NCI-H82 treated with DMSO at 0.1 percent for 48 hours (cell line): ENCODE results near the gene PRXL2B.

Experiments
- DNase-seq: peaks from one replicate; lab custom pipeline; 2025; ENCODE audit not compliant: unreplicated experiment; lab: John Stamatoyannopoulos, UW

Gene PRXL2B

DNA sequence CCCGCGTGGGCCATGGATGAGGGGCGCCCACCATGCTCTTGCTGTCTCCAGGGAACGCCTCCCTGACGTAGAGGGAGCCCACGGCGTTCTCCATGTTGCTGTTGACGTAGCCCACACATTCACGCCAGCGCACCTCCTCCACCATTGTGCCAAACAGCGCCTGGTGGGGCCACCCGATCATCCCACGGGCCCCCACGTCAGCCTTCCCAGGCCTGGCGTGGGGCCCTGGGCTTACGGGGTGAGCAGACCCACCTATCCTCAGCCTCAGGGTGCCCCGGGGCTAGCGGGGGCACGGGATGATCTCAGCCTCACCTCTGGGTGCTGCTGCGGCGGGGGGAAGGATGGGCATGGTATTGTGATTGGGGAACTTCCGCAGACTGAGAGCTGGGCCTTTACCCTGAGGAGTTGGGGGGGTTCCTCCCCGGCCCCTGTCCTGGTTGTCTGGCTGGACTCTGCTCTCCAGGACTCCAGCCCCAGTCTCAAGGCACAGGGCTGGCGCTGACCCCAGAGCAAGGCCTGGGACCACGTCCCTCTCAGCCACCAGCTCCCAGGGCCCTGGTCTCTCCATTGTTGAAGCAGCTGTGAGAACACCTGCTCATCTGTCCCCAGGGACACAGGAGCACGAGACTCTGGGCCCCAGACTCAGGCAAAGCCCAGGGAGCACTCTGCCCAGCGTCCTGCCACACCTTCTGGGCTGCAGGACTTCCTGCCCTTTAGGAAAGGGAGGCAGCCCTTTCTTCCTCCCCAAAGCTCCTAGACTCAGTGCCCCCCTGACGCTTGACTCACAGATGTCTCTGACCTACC is 10.2 kb downstream of the PRXL2B start:
- DNase-seq: no peak

DNA sequence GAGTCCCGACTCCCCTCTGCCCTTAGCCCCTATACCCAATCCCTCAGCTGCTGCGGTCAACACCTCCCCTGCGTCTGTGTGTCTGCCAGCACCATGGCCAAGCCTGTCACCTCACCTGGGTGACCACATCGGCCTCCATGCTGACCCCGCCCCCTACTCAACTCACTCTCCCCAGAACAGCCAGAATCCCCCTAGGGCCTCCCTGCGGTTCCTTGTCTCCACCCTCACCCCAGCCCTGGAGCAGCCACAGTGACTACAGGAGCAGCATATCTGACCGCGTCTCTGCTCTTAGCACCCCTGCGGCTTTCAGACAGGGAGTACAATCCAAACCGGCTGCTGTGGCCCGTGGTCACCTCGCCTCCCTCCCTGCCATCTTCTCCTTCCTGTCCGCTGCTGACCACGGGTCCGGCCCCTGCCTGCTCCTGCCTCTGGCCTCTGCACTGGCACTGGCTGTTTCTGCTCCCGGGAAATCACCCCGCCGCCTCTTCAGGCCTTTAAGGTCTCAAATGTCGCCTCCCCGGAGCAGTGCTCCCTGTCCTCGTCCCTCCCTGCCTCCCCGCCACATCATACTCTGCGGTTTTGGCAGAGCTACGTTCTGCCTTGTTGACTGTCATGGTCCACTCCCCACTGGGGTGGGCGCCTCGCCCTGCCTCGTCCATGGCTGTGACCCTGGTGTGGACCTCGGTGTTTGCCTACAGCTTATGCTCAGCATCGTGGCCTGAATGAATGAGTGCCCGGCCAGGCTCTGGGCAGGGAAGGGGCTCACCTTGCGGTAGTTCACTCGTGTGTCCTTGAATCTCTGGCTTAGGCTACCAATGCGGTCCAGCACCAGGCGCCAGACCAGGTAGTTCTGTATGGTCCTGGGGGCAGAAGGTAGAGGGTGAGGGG is 11.1 kb downstream of the PRXL2B start:
- no peak for DNase-seq

DNA sequence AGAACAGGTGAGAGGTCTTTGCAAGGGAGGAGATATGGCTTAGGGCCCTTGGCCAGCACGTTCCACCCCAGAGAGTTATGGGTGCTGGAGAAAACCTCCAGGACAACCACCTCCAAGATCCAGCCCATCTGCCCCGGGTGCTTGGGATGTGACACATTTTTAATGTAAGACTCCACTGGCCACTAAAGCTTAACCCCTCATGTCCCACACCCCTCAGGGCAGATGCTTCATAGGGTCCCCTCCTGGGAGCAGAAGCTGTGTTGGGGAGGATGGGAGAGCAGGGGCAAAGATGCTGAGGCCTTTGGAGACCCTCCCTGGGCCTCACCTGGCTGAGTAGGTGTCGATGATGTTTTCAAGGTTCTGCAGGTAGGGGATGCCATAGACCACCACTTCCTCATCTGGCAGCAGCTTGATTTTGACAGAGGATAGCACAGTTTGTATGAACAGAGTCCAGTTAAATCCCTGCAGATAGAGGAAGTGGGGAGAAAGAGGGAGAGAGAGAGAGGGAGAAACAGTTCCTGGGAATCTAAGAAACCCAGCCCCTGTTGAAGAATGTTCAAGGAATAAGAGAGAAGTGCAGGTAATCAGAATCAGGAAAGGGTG is 11.9 kb downstream of the PRXL2B start:
- DNase-seq: no peak

DNA sequence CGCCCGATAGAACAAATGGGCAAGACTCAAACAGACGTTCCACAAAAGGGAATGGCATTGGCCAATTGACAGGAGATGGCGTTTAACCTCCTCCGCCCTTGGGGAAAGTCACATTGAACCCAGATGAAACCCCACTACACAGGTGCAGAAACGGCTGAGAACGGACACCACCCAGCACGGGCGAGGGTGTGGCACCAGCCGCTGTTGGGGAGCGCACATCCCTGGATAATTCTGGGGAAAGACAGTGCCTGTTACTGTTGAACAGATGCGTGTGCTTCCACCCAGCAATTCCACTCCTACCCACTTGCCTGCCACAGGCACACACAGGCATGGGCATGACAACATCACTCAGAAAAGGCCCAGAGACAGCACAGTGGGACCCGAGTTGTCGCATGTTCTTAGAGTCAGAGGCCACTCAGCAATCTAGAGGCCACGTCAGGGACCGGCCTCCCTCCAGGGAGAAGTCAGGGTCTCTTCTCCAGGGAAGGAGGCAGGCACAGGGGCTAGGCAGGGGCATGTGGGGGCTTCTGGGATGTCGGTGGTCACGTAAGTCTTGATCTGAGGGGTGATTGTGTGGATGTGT is 15.2 kb downstream of the PRXL2B start:
- no peak for DNase-seq

DNA sequence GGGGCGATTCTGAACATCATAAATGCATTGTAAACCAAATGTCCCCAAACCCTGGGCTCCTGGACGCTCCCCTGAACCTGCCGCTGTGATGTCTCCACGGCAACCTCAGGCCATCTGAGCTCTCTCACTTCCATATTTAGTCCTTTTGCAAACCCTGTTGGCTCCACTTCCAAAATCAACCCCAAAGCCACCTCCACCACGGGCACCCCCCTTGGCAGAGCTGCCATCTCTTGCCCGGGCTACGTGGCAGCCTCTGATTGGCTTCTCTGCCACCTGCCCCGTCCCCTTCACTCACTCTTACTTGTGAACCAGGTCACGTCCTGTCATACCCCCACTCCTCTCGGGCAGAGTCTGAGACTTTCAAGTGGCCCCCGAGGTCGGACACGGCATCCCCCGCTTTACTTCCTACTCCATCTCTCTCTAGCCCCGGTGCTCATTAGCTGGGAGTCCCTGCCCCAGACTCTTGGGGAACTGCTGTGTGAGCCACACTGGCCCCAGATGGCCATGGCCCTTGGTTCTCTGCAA is 15.8 kb downstream of the PRXL2B start:
- DNase-seq: no peak

DNA sequence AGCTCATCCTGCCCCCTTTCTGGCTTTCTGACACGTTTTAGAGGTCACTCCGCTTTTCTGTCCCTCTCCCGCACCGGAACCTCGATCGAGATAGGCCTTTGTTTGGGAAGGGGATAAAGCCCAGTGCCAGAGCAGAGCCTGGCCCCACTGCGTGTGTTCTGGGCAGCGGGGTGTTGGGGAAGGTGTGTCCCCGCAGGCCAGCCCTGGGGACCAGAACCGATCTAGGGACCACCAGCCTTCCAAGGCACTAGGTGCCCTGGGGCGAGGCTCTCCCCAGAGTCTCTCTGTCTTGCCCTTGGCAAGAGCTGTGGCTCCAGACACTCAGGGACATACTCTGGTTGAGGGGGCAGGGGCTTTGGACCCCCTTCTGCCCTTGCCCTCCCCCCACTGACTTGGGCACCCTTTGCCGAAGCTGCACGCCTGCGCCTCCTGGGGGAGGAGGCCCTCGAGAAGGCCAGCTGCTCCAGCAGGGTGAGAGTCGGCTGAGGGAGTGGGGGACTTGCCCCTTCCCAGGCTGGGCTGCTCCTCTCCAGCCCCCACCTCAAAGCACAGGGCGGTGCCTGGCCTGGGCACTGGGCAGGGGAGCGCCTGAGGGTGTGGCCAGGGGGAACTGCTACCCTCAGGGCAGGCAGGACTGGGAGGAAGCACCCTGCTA is 16.4 kb downstream of the PRXL2B start:
- DNase-seq: no peak

DNA sequence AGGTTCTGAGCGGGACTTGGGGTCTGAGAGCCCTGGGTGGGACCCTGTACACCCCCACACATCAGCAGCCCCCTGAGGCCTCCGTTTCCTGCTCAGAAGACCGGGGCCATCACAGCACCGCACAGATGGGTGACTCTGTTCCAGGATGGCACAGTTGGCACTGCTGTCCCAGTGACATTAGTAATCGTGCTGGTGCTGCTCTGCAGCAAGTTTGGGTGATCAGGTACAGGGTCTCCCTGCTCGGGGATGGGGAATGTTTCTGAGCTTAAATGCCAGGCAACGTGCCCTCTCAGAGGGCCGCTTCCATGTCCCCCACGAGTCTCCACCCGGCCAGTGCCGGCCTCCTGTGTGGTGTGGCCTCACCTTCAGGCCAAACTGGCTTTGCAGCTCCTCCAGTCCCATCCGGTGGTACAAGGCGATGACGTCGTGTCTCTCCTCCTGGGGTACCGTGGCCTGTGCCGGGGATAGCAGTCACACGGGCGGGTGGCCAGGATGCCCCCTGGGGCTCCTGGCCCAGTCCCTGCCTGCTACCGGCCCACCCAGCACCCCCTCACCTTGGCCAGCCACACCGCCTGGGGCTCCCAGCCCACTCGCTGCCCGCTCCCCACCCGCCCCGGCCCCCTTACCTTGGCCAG is 17.1 kb downstream of the PRXL2B start:
- DNase-seq: no peak

DNA sequence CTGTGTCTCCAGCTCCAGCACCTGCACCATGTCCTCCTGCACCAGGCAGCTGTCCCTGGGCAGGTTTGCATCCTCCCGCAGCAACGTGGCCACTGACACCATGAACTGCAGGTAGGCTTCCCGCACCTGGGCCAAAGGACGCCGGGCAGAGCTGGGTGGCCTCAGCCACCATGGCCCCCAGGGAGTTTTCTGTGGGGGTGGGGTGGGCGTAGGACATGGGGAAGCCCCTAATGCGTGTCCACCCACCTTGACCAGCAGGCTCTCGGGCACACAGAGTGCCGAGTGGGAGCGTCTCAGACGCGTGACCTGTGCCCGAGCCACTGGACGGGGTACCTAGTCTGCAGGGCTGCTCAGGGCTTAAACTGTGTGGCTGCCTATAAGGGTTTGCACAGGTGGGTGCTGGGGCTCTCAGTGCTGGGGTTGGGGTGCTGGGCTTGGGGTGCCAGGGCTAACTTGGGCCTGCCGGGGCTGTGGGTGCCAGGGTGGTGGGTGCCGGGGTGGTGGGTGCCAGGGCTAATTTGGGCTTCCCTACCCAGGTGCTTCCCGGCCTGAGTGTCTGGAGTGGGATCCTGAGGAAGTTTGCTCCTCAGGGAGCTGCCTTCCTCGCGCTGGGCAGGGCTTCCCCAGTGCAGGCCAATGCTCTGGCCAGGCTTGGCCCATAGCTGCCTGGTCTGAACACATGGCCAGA is 17.7 kb downstream of the PRXL2B start:
- no peak for DNase-seq

DNA sequence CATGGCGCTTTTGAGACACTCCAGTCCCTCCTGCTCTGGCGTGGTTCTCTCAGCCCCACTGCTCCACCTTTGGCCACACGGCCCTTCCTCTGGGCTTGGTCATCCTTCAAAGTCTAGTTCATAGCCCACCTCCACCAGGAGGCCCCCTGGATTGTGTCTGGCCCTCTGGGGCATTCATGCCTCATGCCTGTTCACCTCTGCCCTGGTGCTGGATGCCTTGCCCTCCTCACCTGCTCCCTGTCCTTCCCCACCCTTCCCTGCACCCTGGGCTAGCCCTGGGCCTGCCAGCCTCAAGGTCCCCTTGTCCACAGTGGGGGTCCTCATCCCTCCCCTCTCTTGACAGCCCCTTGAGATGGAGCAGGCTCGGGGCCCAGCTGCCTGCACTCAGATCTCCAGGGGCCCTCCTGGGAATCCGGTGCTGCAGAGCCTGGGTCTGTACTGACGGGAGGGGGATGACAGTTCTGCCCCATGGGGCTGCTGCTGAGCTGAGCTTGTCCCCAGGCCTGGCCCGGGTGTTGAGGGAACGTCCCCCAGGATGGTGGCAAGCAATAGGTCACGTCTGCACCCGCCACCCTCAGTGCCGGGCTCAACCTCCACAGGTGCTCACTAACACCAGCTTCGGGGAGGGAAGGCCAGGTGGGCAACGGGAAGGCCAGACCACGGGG is 18.4 kb downstream of the PRXL2B start:
- DNase-seq: no peak

DNA sequence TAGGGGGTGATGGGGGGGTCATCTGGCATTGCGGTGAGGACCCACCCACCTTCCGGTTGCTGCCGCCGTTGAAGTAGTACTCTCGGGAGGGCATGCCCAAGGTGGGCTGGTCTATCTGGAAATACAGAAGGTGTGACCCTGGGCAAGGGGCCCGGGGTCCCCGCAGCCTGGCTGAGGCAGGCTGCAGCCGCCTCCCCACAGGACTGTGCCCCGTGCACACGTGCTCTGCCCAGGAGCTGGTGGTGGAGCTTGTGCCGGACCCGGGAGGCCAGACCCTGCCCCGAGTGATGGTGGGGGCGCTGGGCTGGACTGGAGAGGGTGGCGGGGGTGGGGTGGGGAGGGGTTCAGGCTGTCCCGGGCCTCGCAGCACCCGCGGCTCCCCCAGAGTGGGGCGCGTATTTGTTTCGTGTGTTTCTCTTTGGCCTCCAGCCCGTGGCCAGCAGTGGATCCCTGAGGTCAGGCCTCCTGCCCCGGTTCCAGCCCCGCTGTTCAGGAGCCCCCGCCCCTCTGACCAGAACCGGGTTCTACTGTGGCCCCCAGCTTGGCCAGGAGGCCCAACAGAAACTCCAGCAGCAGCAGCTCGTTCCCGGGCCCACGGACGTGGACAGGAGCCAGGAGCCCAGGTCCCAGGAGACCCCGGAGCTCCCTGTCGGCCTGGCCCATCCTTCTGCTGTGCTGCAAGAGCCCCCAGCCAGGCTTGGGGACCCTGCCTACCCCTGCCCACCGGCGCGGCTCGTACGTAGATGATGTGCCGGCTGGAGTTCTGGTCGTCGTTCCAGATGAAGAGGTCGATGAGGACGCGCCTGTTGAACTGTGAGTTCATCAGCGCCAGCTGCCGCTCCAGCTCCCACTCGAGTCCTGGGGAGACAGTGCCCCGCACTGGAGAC is 19.2 kb downstream of the PRXL2B start:
- no peak for DNase-seq

DNA sequence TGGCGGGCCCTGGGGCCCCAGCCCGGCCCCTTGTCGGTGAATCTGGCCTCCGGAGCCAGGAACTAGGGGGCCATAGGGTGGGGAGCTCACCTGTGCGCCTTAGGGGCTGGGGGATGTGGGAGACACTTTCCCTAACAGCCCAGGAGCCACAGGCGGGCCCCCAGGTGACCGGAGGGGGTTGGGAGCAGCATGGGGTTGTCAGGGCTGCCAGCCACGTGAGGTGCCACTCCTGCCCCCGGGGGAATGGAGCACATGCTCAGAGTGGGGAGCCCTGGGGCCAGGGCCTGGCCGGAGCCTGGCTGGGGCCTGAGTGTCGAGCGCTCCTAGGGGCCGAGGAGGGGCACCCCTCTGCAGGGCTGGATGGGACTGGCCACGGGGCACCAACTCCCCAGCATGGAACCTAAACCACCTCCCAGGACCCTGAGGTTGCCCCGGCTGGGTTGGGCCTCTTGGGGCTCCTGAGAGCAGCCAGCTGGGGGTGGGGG is 19.9 kb downstream of the PRXL2B start:
- no peak for DNase-seq

DNA sequence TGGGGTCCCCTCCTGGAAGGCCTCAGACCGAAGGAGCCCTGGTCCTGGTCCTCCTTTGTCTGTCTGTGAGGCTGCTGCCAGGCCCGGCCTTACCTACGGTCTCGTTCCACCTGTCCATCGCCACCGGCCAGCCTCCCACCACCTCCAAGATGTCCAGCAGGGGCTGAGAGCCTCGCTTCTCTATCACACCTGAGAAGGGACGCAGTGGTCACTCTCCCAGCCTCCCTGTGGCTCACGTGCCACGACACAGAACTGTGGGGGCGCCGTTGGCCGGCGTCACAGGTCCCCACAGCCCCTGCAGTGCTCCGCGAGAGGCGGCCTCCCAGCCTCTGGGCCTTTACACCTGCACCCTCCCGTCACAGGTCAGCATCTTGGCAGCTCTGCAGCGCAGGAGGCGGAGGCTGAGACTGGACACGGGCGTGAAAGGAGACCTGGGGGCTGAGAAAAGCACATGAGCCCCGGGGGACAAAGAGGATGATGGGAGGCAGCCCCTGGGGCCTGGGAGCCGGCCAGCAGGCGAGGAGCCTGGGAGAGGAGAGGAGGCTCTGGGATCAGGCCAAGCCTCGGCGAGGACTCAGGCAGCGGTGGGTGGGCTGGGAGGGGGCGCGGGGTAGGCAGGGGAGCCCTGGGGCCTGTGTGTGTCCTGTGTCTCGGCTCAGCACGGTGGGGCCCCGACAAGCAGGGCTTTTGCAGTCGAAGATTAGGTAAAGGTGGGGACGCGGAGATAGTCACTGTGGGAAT is 20.5 kb downstream of the PRXL2B start:
- DNase-seq: no peak

DNA sequence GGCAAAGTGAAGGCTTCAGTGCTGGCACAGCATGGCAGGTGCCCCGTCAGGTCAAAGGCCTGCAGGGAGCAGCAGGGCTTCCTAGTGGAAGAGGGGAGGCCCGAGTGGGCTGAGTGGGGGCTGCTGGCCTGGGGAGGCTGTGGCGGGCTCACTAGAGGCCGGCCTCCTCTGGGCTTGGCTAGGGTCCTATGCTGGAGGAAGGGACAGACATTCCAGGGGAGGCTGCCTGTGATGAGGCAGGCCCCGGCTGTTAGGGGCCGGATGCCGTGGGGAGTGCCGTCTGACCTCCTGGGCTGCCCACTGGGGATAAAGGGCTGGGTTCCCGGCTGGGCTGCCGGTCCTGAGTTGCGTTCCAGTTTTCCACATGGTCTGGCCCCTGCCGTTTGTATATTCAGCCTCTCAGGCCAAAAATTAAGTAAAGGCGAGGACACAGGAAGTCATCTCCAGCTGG is 21.1 kb downstream of the PRXL2B start:
- DNase-seq: no peak

DNA sequence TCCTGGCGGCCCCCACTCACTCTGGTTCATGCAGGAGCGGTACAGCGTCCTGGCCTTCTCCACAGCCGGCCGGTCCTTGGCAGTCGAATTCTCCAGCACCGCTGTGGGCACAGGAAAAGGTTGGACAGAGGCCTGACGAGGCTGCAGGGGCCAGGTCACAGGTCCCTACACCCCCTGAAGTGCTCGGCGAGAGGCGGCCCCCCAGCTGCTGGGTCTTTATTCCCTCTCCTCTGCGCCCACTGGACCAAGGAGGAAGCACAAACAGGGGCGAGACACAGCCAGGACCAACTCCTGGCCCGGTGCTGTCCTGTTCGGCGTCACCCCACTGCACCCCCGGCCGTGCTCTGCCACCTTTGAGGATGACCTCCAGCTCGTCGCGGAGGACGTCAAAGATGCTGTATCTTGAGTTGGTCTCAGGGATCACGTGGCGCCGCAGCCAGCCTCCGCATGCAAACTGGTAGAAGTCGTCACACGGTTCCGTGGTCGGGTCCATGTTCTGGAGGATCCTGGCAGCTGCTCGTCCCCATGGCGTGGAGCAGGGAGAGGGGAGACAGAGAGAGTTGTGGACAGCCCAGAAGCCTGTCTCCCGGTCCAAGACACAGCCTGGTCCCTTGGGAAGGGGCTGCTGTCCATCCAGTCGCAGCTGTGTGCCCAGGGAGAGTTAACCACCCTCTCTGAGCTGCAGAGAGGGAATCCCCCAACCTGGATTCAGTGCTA is 22.9 kb downstream of the PRXL2B start:
- no peak for DNase-seq

DNA sequence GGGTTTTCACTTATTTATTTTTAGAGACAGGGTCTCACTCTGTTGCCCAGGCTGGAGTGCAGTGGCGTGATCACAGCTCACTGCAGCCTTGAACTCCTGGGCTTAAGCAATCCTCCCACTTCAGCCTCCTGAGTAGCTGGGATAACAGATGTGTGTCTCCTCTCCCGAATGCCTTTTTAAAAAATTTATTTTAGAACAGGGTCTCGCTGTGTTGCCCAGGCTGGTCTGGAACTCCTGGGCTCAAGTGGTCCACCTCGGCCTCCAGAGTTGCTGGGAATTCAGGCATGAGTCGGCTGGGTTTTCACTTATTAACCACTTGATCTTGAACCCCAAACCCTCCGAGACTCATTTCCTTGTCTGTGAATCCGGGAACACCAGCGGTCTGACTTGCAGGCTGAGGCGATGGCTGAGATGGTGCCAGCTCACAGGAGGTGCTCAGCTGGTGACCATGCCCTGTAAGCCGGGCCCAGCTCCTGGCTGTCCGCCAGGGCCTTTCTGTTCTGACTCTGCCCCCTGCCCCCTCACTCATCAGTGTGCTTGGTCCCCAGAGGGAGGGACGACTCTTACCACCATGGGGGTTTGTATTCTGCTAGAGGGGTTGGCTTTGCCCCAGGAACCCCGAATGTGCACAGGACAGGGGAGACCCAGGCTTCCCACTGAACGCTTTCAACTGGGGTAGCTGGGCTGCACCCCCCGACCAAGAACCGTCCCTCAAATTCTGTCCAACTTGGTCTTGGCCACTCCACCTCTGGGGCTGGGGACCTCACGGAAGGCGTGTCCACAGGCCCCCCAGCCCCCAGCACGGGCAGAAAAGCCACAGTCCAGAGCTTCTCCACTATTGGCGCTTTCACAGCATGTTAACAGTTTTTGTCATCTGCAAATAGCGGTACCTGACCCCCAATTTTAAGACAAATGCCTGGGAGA is 23.7 kb downstream of the PRXL2B start:
- no peak for DNase-seq
